Measurements from ENCODE around the gene KIAA0232.
A peak's percentile ranks its signal among the peaks of the same experiment; 100 is the strongest.

Gene KIAA0232

GRCh38 chr4:6777636-6778281 lies 4.8 kb upstream of the KIAA0232 start:
- TF ChIP-seq CTCF (conservative IDR thresholded peaks at IDR 0.05; ENCODE audit: low read length): no peak
- no peak for DNase-seq (ENCODE audit: low read depth)
- H3K4me3 ChIP-seq (ENCODE audit: low read length): no peak overlapping the region

GRCh38 chr4:6778435-6778834 lies 4.1 kb upstream of the KIAA0232 start:
- no peak overlapping the region for H3K4me3 ChIP-seq (ENCODE audit: low read length)
- DNase-seq (ENCODE audit: low read depth): no peak
- no peak for TF ChIP-seq CTCF (conservative IDR thresholded peaks at IDR 0.05; ENCODE audit: low read length)

GRCh38 chr4:6779667-6780565 lies 2.6 kb upstream of the KIAA0232 start:
- no peak for TF ChIP-seq CTCF (conservative IDR thresholded peaks at IDR 0.05; ENCODE audit: low read length)
- DNase-seq (ENCODE audit: low read depth): peak; percentile 48
- H3K4me3 ChIP-seq (ENCODE audit: low read length): no peak overlapping the region

- no peak for DNase-seq (ENCODE audit: low read depth)
- no peak overlapping the region for H3K4me3 ChIP-seq (ENCODE audit: low read length)
- TF ChIP-seq CTCF (conservative IDR thresholded peaks at IDR 0.05; ENCODE audit: low read length): no peak
Observed at GRCh38 chr4:6781113-6781512, 1.4 kb upstream of the KIAA0232 start.

- peak overlapping the region; percentile 72 for H3K4me3 ChIP-seq (ENCODE audit: low read length)
- no peak for DNase-seq (ENCODE audit: low read depth)
- TF ChIP-seq CTCF (conservative IDR thresholded peaks at IDR 0.05; ENCODE audit: low read length): no peak
Observed at GRCh38 chr4:6781561-6781960, 966 bp upstream of the KIAA0232 start.

- no peak for TF ChIP-seq CTCF (conservative IDR thresholded peaks at IDR 0.05; ENCODE audit: low read length)
- H3K4me3 ChIP-seq (ENCODE audit: low read length): peak overlapping the region; percentile 82
- no peak for DNase-seq (ENCODE audit: low read depth)
Observed at GRCh38 chr4:6782846-6783110, 251 bp downstream of the KIAA0232 start.

Data from AG10803 (cell line).